GM12875 (cell line): ENCODE measurements around the gene TACC3.

ENCODE experiments used
- H3K4me3 ChIP-seq: one replicate; pipeline ENCODE4 v1.5.1; 2011; ENCODE audit warnings: low read depth, low read length, control low read depth
- TF ChIP-seq, protein P1 (sequence below): IDR thresholded peaks from 2 replicates; pipeline ENCODE4 v1.5.1; 2011; ENCODE audit warnings: low read depth, mild to moderate bottlenecking, control low read depth, inconsistent platforms, low read length, moderate library complexity, borderline replicate concordance; ENCODE audit not compliant: insufficient read depth

TACC3 gene

GRCh38 chr4:1789552-1789951 is 68.2 kb downstream of the TACC3 start:
- TF ChIP-seq, protein P1, sequence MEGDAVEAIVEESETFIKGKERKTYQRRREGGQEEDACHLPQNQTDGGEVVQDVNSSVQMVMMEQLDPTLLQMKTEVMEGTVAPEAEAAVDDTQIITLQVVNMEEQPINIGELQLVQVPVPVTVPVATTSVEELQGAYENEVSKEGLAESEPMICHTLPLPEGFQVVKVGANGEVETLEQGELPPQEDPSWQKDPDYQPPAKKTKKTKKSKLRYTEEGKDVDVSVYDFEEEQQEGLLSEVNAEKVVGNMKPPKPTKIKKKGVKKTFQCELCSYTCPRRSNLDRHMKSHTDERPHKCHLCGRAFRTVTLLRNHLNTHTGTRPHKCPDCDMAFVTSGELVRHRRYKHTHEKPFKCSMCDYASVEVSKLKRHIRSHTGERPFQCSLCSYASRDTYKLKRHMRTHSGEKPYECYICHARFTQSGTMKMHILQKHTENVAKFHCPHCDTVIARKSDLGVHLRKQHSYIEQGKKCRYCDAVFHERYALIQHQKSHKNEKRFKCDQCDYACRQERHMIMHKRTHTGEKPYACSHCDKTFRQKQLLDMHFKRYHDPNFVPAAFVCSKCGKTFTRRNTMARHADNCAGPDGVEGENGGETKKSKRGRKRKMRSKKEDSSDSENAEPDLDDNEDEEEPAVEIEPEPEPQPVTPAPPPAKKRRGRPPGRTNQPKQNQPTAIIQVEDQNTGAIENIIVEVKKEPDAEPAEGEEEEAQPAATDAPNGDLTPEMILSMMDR = no peak
- no peak overlapping the region for H3K4me3 ChIP-seq

DNA sequence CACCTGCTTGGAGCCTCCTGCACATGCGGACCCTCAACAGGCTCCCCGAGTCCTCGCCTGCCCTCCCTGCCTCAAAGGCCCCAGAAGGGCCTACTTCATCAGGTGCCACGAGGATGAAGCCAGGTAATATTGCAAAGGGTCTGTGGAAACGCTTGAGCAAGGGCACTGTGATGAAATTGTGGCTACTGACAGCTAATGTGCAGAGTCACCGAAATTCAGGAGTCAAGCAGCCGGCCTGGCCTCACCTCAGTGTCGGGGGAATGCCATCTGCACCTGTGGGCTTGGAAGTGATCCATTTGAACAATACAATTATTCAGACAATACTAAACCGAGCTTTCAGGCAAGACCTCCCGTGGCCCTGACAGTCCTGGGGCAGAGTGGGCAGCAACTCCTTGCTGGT is 68.7 kb downstream of the TACC3 start:
- H3K4me3 ChIP-seq = no peak overlapping the region
- TF ChIP-seq, protein P1 = no peak

DNA sequence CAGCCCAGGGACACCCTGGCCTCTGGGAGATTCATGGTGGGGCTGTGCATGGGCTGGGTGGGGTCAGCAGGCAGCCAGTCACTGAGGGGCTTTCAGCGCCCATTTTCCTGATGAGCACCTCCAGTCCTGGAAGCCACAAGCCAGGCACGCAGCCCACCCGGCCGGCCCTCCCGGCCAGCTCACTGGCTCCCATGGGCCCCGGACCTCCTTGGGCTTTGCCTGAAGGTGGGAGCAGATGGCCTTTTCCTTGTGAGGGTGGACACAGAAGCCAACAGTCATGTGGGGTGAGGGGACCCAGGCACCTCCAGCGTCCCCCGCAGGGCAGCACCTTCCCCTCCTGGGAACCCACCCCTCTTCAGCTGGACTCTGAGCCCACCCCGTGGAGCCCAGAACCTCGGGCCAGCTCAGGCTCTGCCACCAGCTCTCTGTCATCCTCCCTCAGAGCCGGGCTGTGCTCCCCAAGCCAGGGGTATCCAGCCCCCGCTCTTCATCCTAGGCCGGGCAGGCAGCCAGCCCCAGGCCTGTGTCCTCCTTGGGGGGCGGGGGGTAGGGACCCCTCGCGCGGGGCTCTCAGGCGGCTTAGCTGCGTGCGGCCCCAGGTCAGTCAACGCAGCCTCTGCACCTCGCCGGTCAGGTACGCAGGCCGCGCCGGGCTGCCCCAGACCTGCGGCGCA is 71.0 kb downstream of the TACC3 start:
- no peak overlapping the region for H3K4me3 ChIP-seq
- TF ChIP-seq, protein P1 = no peak

GRCh38 chr4:1792832-1793495 is 71.6 kb downstream of the TACC3 start, which contains the start of gene FGFR3:
Gene FGFR3, plus strand, starts transcription at chr4:1793293. Its CDS starts 642 bp downstream, at chr4:1793935.
- TF ChIP-seq, protein P1 = no peak
- no peak within 1 kb of the TSS for H3K4me3 ChIP-seq

- TF ChIP-seq, protein P1 = no peak
- no peak overlapping the region for H3K4me3 ChIP-seq
Observed at GRCh38 chr4:1793496-1793840, 72.1 kb downstream of the TACC3 start.

GRCh38 chr4:1793940-1794808 is 72.9 kb downstream of the TACC3 start:
- H3K4me3 ChIP-seq = no peak overlapping the region
- TF ChIP-seq, protein P1 = no peak
